HG02981 (cell line): ENCODE measurements around the gene TUBA1B.

Source experiments
- ATAC-seq: cut with Tn5 transposase; IDR thresholded peaks from one replicate; pipeline ENCODE4 v1.9.1; 2021; ENCODE audit warnings: mild to moderate bottlenecking, moderate library complexity; ENCODE audit not compliant: unreplicated experiment

Gene TUBA1B

DNA sequence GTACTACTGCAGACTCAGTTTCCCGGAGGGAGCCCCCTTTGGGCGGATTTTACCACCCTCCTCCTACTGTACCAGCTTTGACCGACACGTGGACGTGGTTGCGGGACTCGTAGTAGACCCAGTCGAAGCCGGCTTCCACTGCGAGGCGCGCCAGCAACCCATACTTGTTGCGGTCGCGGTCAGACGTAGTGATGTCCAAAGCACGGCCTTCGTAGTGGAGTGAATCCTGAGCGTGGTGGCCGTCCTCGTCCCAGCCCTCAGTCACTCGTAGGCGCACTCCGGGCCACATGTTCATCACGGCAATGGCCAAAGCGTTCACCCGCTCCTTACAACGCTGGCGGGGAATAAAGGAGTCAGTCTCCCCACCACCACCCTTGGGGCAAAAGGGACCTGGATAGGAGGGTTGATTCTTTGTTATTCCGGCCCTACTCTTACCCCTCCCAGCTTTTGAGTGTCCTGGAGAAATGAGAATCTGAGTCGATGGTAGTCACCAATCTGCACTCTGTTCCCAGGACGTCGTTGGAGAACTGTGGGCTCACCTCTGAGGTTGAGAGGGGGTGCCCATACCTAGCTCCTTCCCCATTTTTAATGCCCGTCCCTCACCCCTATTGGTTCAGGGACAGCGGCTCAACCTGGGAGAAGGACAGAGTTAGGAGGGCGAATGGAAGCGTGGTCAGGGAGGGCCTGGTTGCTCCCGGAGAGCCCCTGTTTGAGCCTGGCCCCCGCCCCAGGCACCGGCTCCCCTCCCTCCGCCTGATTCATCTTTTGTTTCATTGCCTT is 39.9 kb downstream of the TUBA1B start:
- no peak for ATAC-seq

DNA sequence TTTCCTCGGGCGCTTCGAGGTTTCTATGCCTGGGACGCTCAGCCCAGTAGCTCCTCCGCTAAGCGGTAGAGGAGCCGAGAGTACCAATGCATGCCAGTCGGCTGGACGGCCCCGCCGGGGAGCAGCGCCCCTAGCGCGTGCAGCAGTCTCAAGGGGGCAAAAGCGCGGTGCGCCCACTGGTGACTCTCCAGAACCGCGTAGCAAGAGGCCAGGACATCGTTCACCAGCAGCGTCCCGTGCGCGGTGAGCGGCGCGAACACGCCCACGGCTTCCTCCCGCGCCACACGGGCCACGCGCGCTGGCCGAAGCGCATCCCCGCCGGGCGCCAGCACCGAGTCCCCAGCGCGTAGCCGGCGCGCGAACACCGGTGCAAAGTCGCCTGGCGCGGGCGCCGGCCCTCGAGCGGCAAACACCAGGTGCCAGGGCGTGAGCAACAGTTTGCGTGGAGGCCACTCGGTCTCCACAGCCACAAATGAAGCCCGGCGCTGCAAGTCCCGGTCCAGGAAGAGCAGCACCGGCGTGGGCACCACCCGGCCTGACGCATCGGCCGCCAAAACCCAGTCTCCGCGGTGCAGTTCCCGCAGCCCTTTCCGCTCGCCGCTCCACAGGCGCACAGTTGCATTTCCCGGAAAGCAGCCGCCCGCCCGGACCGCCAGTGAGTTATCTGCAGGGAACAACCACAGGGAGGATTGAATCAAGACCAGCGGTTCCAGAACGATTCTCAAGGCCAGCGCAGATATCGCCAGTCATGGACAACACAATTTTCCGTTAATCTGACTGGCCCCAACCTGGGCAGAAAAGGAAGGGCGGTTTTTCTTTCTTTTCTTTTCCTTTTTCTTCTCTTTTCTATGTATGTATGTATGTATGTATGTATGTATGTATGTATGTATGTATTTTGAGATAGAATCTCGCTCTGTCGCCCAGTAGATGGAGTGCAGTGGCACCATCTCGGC is 41.1 kb downstream of the TUBA1B start:
- no peak for ATAC-seq

DNA sequence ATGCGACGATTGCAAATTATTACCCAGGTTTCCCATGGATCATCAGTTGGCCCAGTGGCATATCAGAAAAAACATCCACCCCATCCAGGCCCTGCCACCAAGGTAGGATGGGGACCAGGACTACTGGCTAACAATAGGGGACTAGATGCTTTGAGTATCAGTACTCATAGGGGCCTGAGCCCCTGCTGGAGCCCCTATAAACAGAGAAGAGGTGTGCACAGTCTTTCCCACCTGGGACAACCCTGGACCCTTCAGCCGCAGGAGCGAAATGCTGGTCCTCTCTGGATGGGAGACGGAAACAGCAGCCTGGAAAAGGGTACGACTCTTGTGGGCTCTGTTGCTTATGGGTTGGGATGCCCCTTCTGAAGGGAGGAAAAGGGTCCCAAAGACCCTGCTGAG is 42.3 kb downstream of the TUBA1B start:
- ATAC-seq, result no peak

DNA sequence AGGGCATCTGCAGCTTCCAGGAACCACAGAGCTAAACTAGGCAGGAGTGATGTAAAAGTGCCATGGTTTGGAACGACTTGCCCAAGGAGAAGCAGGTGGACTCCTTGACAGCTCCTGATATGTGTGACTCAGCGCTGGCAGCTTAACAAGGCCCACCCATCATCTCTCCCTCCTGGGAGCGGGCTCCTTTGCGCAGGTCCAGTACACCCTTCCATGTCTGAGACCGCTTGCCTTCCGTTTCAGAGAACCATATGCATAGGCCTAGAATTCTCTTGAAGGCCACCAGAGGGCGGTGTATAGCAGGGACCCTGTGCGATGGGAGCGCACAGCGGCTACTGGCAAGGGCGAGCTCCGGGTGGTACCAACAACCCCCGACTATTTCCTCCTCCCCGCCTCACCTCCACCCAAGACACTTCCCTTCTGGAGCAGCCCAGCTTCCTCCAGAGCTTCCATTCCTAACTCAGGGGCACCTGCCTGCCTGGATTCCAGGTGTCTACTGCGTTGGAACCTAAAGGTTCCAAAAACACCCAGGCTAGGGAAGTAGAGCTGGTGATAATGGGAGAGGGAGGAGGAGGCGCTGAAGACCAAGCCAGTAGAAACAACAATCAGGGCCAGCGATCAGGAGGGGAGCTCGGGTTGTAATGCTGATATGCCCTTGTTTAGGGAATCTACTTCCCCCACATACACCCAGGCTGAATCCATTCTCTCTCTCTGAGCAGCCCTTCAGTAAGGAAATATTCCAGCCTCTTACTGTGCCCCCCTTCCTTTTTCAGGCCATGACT is 42.9 kb downstream of the TUBA1B start:
- no peak for ATAC-seq

DNA sequence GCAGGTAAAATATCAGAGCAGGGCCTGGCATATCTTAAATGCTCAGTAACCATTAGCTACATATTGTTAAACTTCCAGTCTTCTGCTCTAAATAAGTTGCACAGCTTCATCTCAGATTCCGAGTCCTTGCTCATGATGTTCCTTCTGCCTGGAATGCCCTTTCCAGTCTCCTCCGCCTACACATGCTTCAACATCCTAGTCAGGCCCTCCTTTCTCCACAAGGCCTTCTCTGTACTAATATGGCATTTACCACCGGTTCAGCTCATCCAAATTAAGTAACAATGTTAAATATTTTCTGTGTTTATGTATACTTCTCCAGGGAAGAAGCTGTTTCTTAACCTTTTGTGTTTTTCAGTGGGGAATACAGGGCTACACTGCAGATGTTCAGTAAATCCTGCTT is 45.1 kb downstream of the TUBA1B start:
- ATAC-seq, result no peak

DNA sequence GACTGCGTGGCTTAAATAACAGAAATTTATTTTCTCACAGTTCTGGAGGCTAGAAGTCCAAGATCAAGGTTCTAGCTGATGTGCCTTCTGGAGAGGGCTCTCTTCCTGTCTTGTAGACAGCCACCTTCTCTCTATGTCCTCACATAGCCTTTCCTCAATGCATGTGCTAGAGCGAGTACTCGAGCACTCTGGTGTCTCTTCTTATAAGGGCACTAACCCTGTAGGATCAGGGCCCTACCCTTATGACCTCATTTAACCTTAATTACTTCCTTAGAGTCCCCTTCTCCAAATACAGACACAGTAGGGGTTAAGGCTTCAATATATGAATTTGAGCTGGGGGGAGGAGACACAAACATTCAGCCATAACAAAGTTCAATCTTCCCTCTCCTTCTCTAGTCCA is 46.8 kb downstream of the TUBA1B start:
- no peak for ATAC-seq

DNA sequence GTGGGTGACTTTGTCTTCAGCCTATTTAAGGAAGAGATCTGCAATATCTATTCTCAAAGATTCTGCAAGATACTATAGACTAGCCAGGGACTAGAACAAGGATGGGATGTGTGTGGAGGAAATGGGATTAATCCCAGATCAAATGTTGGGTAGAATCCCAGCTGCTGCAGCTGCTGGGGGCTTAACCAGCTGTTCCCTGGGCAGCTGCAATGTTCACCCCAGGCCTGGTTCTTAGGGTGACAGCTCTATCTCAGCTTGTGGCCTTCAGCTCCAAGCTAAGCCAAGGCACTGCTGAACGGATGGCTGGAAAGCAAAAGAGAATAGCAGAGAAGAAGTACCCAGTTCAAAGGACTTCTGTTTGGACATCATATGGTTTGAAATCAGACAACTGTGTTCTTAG is 51.4 kb downstream of the TUBA1B start:
- no peak for ATAC-seq
